H9 (cell line): ENCODE results near the gene PREX1. TPM values are rescaled to one million over a fixed set of nuclear protein-coding genes. Genes with fewer than 3 reads are reported as not detected.

ENCODE experiments used
- DNase-seq: peaks from one replicate; pipeline ENCODE4 v3.0.0-alpha.2; 2017
- H2AFZ ChIP-seq: one replicate; pipeline ENCODE4 v1.6.1; 2013; ENCODE audit warnings: mild to moderate bottlenecking, low read length, control low read depth, moderate library complexity
- H2AK5ac ChIP-seq: 2 replicates; pipeline ENCODE4 v1.6.1; 2013; ENCODE audit warnings: low read length, control low read depth, mixed read lengths; ENCODE audit not compliant: insufficient read length
- H2BK120ac ChIP-seq: one replicate; pipeline ENCODE4 v1.6.1; 2013; ENCODE audit warnings: low read depth, mild to moderate bottlenecking, low read length, control low read depth, inconsistent platforms; ENCODE audit not compliant: poor library complexity, severe bottlenecking
- H2BK12ac ChIP-seq: 2 replicates; pipeline ENCODE4 v1.6.1; 2013; ENCODE audit warnings: low read length, control low read depth, mixed read lengths, low read depth; ENCODE audit not compliant: insufficient read length
- H2BK15ac ChIP-seq: 2 replicates; pipeline ENCODE4 v1.6.1; 2013; ENCODE audit warnings: low read depth, low read length, control low read depth
- H2BK20ac ChIP-seq: one replicate; pipeline ENCODE4 v1.6.1; 2013; ENCODE audit warnings: low read depth, mild to moderate bottlenecking, low read length, control low read depth, inconsistent platforms; ENCODE audit not compliant: poor library complexity, severe bottlenecking
- H2BK5ac ChIP-seq: 2 replicates; pipeline ENCODE4 v1.6.1; 2013; ENCODE audit warnings: low read length, control low read depth, mixed read lengths; ENCODE audit not compliant: insufficient read length
- H3K14ac ChIP-seq: 2 replicates; pipeline ENCODE4 v1.6.1; 2013; ENCODE audit warnings: low read length, control low read depth; ENCODE audit not compliant: insufficient read depth
- H3K18ac ChIP-seq: 2 replicates; pipeline ENCODE4 v1.6.1; 2013; ENCODE audit warnings: low read depth, mild to moderate bottlenecking, mixed read lengths, low read length, control low read depth; ENCODE audit not compliant: insufficient read length
- H3K23ac ChIP-seq: 2 replicates; pipeline ENCODE4 v1.6.1; 2013; ENCODE audit warnings: low read length, control low read depth, mixed read lengths, low read depth; ENCODE audit not compliant: insufficient read length
- H3K23me2 ChIP-seq: 2 replicates; pipeline ENCODE4 v1.6.1; 2013; ENCODE audit warnings: low read depth, mild to moderate bottlenecking, mixed read lengths, low read length, control low read depth; ENCODE audit not compliant: insufficient read length, poor library complexity, severe bottlenecking
- H3K27ac ChIP-seq: 2 replicates; pipeline ENCODE4 v1.5.1; 2013; ENCODE audit warnings: low read length, control low read depth, mixed read lengths, low read depth; ENCODE audit not compliant: insufficient read length
- H3K27me3 ChIP-seq: 2 replicates; pipeline ENCODE4 v1.6.1; 2013; ENCODE audit warnings: low read length, control low read depth, inconsistent platforms; ENCODE audit not compliant: insufficient read depth
- H3K4ac ChIP-seq: 2 replicates; pipeline ENCODE4 v1.6.1; 2013; ENCODE audit warnings: low read depth, mild to moderate bottlenecking, control low read depth, inconsistent platforms, low read length, moderate library complexity
- H3K4me1 ChIP-seq: 2 replicates; pipeline ENCODE4 v1.6.1; 2013; ENCODE audit warnings: low read length, control low read depth, inconsistent platforms; ENCODE audit not compliant: insufficient read depth
- H3K4me2 ChIP-seq: 2 replicates; pipeline ENCODE4 v1.6.1; 2013; ENCODE audit warnings: low read length, control low read depth, mixed read lengths; ENCODE audit not compliant: insufficient read length, insufficient read depth
- H3K56ac ChIP-seq: 2 replicates; pipeline ENCODE4 v1.6.1; 2013; ENCODE audit warnings: low read depth, mild to moderate bottlenecking, mixed read lengths, low read length, control low read depth; ENCODE audit not compliant: insufficient read length
- H3K79me1 ChIP-seq: 2 replicates; pipeline ENCODE4 v1.6.1; 2013; ENCODE audit warnings: low read depth, mild to moderate bottlenecking, moderate library complexity, low read length, control low read depth, inconsistent platforms; ENCODE audit not compliant: insufficient read depth, poor library complexity, severe bottlenecking
- H3K79me2 ChIP-seq: 2 replicates; pipeline ENCODE4 v1.6.1; 2013; ENCODE audit warnings: low read length, control low read depth, inconsistent platforms; ENCODE audit not compliant: insufficient read depth
- H3K9ac ChIP-seq: 2 replicates; pipeline ENCODE4 v1.6.1; 2013; ENCODE audit warnings: low read length, control low read depth, mixed read lengths; ENCODE audit not compliant: insufficient read length; ENCODE audit errors: extremely low read depth
- H3K9me3 ChIP-seq: one replicate; pipeline ENCODE4 v1.6.1; 2013; ENCODE audit warnings: low read depth, low read length, inconsistent platforms; ENCODE audit not compliant: control insufficient read depth
- H3T11ph ChIP-seq: one replicate; pipeline ENCODE4 v1.6.1; 2013; ENCODE audit warnings: mild to moderate bottlenecking, low read length, control low read depth, inconsistent platforms
- H4K20me1 ChIP-seq: one replicate; pipeline ENCODE4 v1.6.1; 2013; ENCODE audit not compliant: control insufficient read depth, insufficient read length, insufficient read depth
- H4K5ac ChIP-seq: 2 replicates; pipeline ENCODE4 v1.6.1; 2013; ENCODE audit warnings: low read depth, mild to moderate bottlenecking, mixed read lengths, low read length, control low read depth; ENCODE audit not compliant: insufficient read length
- H4K8ac ChIP-seq: replicated peaks from 2 replicates; pipeline ENCODE4 v1.6.1; 2013; ENCODE audit warnings: low read length, control low read depth, mixed read lengths, low read depth; ENCODE audit not compliant: insufficient read length
- H4K91ac ChIP-seq: 2 replicates; pipeline ENCODE4 v1.6.1; 2013; ENCODE audit warnings: low read depth, mild to moderate bottlenecking, moderate library complexity, mixed read lengths, low read length, control low read depth; ENCODE audit not compliant: insufficient read length
- H3K27ac Mint-ChIP-seq, 3 experiments: 2 replicates in 2 of 3; 3 replicates in 1 of 3; pipeline ENCODE4 v1.8.0; 2020 to 2021; ENCODE audit warnings: mixed read lengths in 3 of 3, mild to moderate bottlenecking in 1 of 3, moderate library complexity in 1 of 3
- H3K27me3 Mint-ChIP-seq: 2 replicates; pipeline ENCODE4 v1.8.0; 2021; ENCODE audit warnings: low read depth, mild to moderate bottlenecking, moderate library complexity, mixed read lengths
- H3K36me3 Mint-ChIP-seq, 3 experiments: 2 replicates in 2 of 3; 3 replicates in 1 of 3; pipeline ENCODE4 v1.8.0; 2020 to 2021; ENCODE audit warnings: low read depth in 3 of 3, mixed read lengths in 3 of 3; ENCODE audit not compliant: insufficient read depth in 1 of 3
- H3K4me1 Mint-ChIP-seq, 2 experiments: 2 replicates each; pipeline ENCODE4 v1.8.0; 2020; ENCODE audit warnings: mixed read lengths in 2 of 2
- H3K4me3 Mint-ChIP-seq, 2 experiments: 2 replicates in 1 of 2; 3 replicates in 1 of 2; pipeline ENCODE4 v1.8.0; 2020 to 2021; ENCODE audit warnings: mild to moderate bottlenecking in 2 of 2, mixed read lengths in 2 of 2, moderate library complexity in 1 of 2
- H3K9me3 Mint-ChIP-seq, 2 experiments: 2 replicates in 1 of 2; 3 replicates in 1 of 2; pipeline ENCODE4 v1.8.0; 2020; ENCODE audit warnings: mild to moderate bottlenecking in 2 of 2, mixed read lengths in 2 of 2, moderate library complexity in 1 of 2
- CTCF ChIP-seq: fragments of 200-600 bp; sonication (generic); conservative IDR thresholded peaks from 3 replicates; pipeline ENCODE4 v1.8.0; 2021; ENCODE audit warnings: antibody characterized with exemption, mild to moderate bottlenecking
- WGBS: extraction: QIAGEN DNeasy Blood & Tissue Kit; methylation state at CpG from one replicate; pipeline ENCODE4 v1.1.7; 2013; ENCODE audit warnings: missing lambda C conversion rate, low lambda C conversion rate, mixed read lengths; ENCODE audit not compliant: insufficient read length; ENCODE audit errors: extremely low coverage; 5-methylcytosine and 5-hydroxymethylcytosine counted together
- total RNA-seq: library from RNA; stranded (reverse); gene quantifications from 2 replicates; pipeline ENCODE4 v1.2.1, GENCODE V29; 2021

Gene PREX1
- total RNA-seq, 1 experiment from 2014 or later: 6.6 TPM

DNA sequence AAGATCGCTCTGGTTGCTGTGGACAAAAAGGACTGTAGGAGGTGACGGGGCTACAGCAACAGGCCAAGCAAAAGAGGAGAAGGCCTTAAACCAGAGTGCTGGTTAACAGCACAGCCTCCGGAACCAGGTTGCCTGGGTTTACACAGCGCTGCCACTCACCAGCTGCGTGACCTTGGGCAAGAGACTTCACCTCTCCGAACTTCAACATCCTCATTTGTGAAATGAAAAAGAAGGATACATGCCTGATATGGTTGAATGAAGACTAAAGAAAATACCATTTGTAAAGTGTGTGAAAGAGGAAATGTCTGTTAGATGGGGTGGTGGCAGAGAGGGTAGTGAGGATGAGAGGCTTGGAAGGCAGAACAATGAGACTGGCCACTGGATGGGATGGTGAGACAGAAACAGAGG, 44.9 kb downstream of the PREX1 start:
- H3T11ph ChIP-seq: no peak overlapping the region
- no peak overlapping the region for H3K27ac Mint-ChIP-seq
- no peak overlapping the region for H3K9ac ChIP-seq
- H3K4ac ChIP-seq: no peak overlapping the region
- no peak overlapping the region for H3K18ac ChIP-seq
- peaks cover 14 to 16% of the 10 kb centered on the region in 2 experiments for H3K9me3 Mint-ChIP-seq
- H3K27ac ChIP-seq: no peak overlapping the region
- no peak overlapping the region for H3K14ac ChIP-seq
- TF ChIP-seq CTCF: no peak
- H2AFZ ChIP-seq: no peak overlapping the region
- no CpG with 5 or more reads among the region's 6 CpGs for WGBS
- no peak overlapping the region for H2BK120ac ChIP-seq
- no peaks in the 10 kb centered on the region for H4K20me1 ChIP-seq
- H4K91ac ChIP-seq: no peak overlapping the region
- H3K36me3 Mint-ChIP-seq: peaks cover 4 to 13% (median 7%) of the 10 kb centered on the region in 3 experiments; a peak in 6 of 7 replicates
- no peaks in the 10 kb centered on the region for H3K23me2 ChIP-seq
- no peak for DNase-seq
- no peak overlapping the region for H3K56ac ChIP-seq
- H4K5ac ChIP-seq: no peak overlapping the region
- H2BK15ac ChIP-seq: no peak overlapping the region
- no peak overlapping the region for H2BK5ac ChIP-seq
- no peak overlapping the region for H2BK20ac ChIP-seq
- no peak overlapping the region for H4K8ac ChIP-seq
- no peak overlapping the region for H3K23ac ChIP-seq
- no peaks in the 10 kb centered on the region for H3K4me1 ChIP-seq
- no peak overlapping the region for H3K4me3 Mint-ChIP-seq
- no peaks in the 10 kb centered on the region for H3K9me3 ChIP-seq
- H2AK5ac ChIP-seq: no peak overlapping the region
- H3K4me2 ChIP-seq: no peak overlapping the region
- peaks cover 2 to 17% of the 10 kb centered on the region in 2 experiments; a peak in 3 of 4 replicates for H3K4me1 Mint-ChIP-seq
- 0 out of 2 replicates have a peak, but pooled peaks cover 3% of the 10 kb centered on the region for H3K27me3 Mint-ChIP-seq
- no peaks in the 10 kb centered on the region for H3K27me3 ChIP-seq
- H3K79me2 ChIP-seq: no peaks in the 10 kb centered on the region
- H2BK12ac ChIP-seq: no peak overlapping the region
- H3K79me1 ChIP-seq: no peaks in the 10 kb centered on the region
